ENCODE data around the gene KCNK1. TPM values are rescaled to one million over a fixed set of nuclear protein-coding genes. Genes with fewer than 3 reads are reported as not detected.

Gene KCNK1
- total RNA-seq, 2 experiments from 2014 or later: 5.0 to 5.2 TPM

Small RNA genes lying within 50 kb of the gene (microRNA-seq; reads per million reads assigned to microRNA genes)
- not detected for gene MIR4427 (ENCODE audit: borderline microRNAs expressed, borderline number of aligned reads, borderline replicate concordance)

Measured in activated CD4-positive, alpha-beta memory T cell treated with anti-CD3 and anti-CD28 coated beads for 36 hours (primary cell).